HepG2 (cell line): ENCODE results near the gene UMPS. TPM values are rescaled to one million over a fixed set of nuclear protein-coding genes. Genes with fewer than 3 reads are reported as not detected.

Source experiments
- AGO2 ChIP-seq: fragments of 200-400 bp; formaldehyde crosslinking; optimal IDR thresholded peaks from 2 replicates; pipeline ENCODE3; 2017; ENCODE audit warnings: mild to moderate bottlenecking, low read depth, low read length, moderate library complexity
- AKAP8 ChIP-seq: sonication (generic); formaldehyde crosslinking; IDR thresholded peaks from 2 replicates; pipeline ENCODE4 v1.5.1; 2020; ENCODE audit warnings: mild to moderate bottlenecking, missing genetic modification reagents
- CEBPB ChIP-seq: IDR thresholded peaks from 2 replicates; pipeline ENCODE4 v1.6.1; 2011; ENCODE audit warnings: low read depth, low read length, improper control_type of control experiment, borderline replicate concordance
- EEA1 ChIP-seq: sonication (generic); formaldehyde crosslinking; IDR thresholded peaks from 2 replicates; pipeline ENCODE4 v1.5.1; 2020; ENCODE audit warnings: mild to moderate bottlenecking, missing genetic modification reagents, borderline replicate concordance
- HBP1 ChIP-seq: IDR thresholded peaks from 2 replicates; pipeline ENCODE4 v1.6.1; 2016; ENCODE audit warnings: low read depth, control low read depth
- HINFP ChIP-seq: sonication (generic); formaldehyde crosslinking; IDR thresholded peaks from 2 replicates; pipeline ENCODE4 v1.4.0; 2020; ENCODE audit warnings: low read depth, mild to moderate bottlenecking, missing genetic modification reagents
- HOXA7 ChIP-seq: sonication (generic); formaldehyde crosslinking; IDR thresholded peaks from 2 replicates; pipeline ENCODE4 v1.8.1; 2022; ENCODE audit warnings: mild to moderate bottlenecking, missing genetic modification reagents, moderate library complexity
- MIER3 ChIP-seq: IDR thresholded peaks from 2 replicates; pipeline ENCODE4 v1.6.1; 2016; ENCODE audit warnings: missing compliant biosample characterization, borderline replicate concordance
- MLXIP ChIP-seq: sonication (generic); formaldehyde crosslinking; IDR thresholded peaks from 2 replicates; pipeline ENCODE4 v1.9.0; 2021; ENCODE audit warnings: missing genetic modification reagents, borderline replicate concordance
- NBN ChIP-seq: fragments of 450-650 bp; conservative IDR thresholded peaks from 2 replicates; pipeline ENCODE4 v1.6.1; 2017
- NFKB2 ChIP-seq: sonication (generic); formaldehyde crosslinking; IDR thresholded peaks from 2 replicates; pipeline ENCODE4 v1.4.0; 2020; ENCODE audit warnings: missing genetic modification reagents, borderline replicate concordance
- NFKBIZ ChIP-seq: IDR thresholded peaks from 2 replicates; pipeline ENCODE4 v1.6.1; 2018; ENCODE audit warnings: missing genetic modification reagents, missing compliant biosample characterization
- RNF219 ChIP-seq: sonication (generic); formaldehyde crosslinking; IDR thresholded peaks from 2 replicates; pipeline ENCODE4 v1.5.0; 2020; ENCODE audit warnings: mild to moderate bottlenecking, missing genetic modification reagents
- SOX6 ChIP-seq, 2 experiments: fragments of 450-650 bp in 1 of 2; sonication (generic) in 1 of 2; formaldehyde crosslinking in 1 of 2; IDR thresholded peaks; 2 replicates each; pipeline versions ENCODE4 v1.4.0 to v1.6.1; 2017 to 2020; ENCODE audit warnings: antibody characterized with exemption in 1 of 2, mild to moderate bottlenecking in 1 of 2, missing genetic modification reagents in 1 of 2
- STAG1 ChIP-seq: sonication (generic); formaldehyde crosslinking; IDR thresholded peaks from 2 replicates; pipeline ENCODE4 v1.4.0; 2020; ENCODE audit warnings: missing genetic modification reagents
- THRA ChIP-seq: sonication (generic); formaldehyde crosslinking; IDR thresholded peaks from 2 replicates; pipeline ENCODE4 v1.4.0; 2020; ENCODE audit warnings: missing genetic modification reagents, borderline replicate concordance
- XBP1 ChIP-seq: sonication (generic); formaldehyde crosslinking; IDR thresholded peaks from 2 replicates; pipeline ENCODE4 v1.5.0; 2020; ENCODE audit warnings: missing genetic modification reagents
- ZNF160 ChIP-seq: sonication (generic); formaldehyde crosslinking; IDR thresholded peaks from 2 replicates; pipeline ENCODE4 v1.8.0; 2022; ENCODE audit warnings: mild to moderate bottlenecking, inconsistent platforms, missing genetic modification reagents
- ZNF256 ChIP-seq: sonication (generic); formaldehyde crosslinking; conservative IDR thresholded peaks from 2 replicates; pipeline ENCODE4 v1.4.0; 2020; ENCODE audit warnings: missing genetic modification reagents
- ZNF317 ChIP-seq: sonication (generic); formaldehyde crosslinking; IDR thresholded peaks from 2 replicates; pipeline ENCODE4 v1.5.0; 2020; ENCODE audit warnings: mild to moderate bottlenecking, missing genetic modification reagents
- ZNF547 ChIP-seq: sonication (generic); formaldehyde crosslinking; IDR thresholded peaks from 2 replicates; pipeline ENCODE4 v1.5.1; 2020; ENCODE audit warnings: mild to moderate bottlenecking, missing genetic modification reagents
- polyA plus RNA-seq, 8 experiments: library from polyadenylated mRNA; depleted of rRNA in 3 of 8; stranded (reverse) in 7 of 8; unstranded in 1 of 8; fragments of >200 nt; fragmentation: Illumina TruSeq in 4 of 8; extraction: Trizol in 4 of 8; gene quantifications; 2 replicates each; pipeline versions ENCODE4 v1.2.1 to v1.2.3, GENCODE V29; 2011 to 2016; ENCODE audit warnings: low read depth in 4 of 8, missing spikeins in 1 of 8, mixed read lengths in 1 of 8; ENCODE audit not compliant: insufficient read depth in 1 of 8
- total RNA-seq, 5 experiments: library from RNA; depleted of rRNA; stranded (reverse); fragments of >200 nt; fragmentation: Illumina TruSeq; extraction: Trizol; gene quantifications; 2 replicates each; pipeline ENCODE4 v1.2.3, GENCODE V29; 2016; ENCODE audit warnings: low read depth in 1 of 5

Gene UMPS
- total and polyA plus RNA-seq, 2 of the 13 experiments (the other 11 are each of a cell fraction or from before 2014, with no cell fraction given): 52.7 to 74.2 TPM

- TF ChIP-seq AGO2 (peak; percentile 54), THRA (CRISPR knock-in tag) (peak; percentile 97; the same call in 1 of the 2 replicates), MLXIP (no peak), ZNF317 (CRISPR knock-in tag) (no peak), AKAP8 (CRISPR knock-in tag) (no peak), XBP1 (CRISPR knock-in tag) (no peak), RNF219 (CRISPR knock-in tag) (no peak), HOXA7 (no peak), ZNF160 (CRISPR knock-in tag) (no peak), CEBPB (peak; percentile 76), ZNF547 (no peak), HBP1 (CRISPR knock-in tag) (no peak), HINFP (CRISPR knock-in tag) (no peak), NBN (no peak), EEA1 (CRISPR knock-in tag) (no peak), ZNF256 (CRISPR knock-in tag) (no peak), NFKBIZ (CRISPR knock-in tag) (no peak), NFKB2 (CRISPR knock-in tag) (no peak), MIER3 (CRISPR knock-in tag) (no peak), SOX6 (IDR thresholded peaks at IDR 0.05) (no peak), SOX6 (CRISPR knock-in tag; IDR thresholded peaks at IDR 0.05) (no peak), STAG1 (CRISPR knock-in tag) (no peak)
Observed at GRCh38 chr3:124780761-124781475, 50.7 kb downstream of the UMPS start (continued).
